22Rv1 (cell line): ENCODE data around the gene BCAS4.

Experiments used
- CTCF ChIP-seq: fragments of 450-650 bp; IDR thresholded peaks from 2 replicates; pipeline ENCODE4 v1.5.1; 2017; ENCODE audit warnings: mild to moderate bottlenecking
- ZFX ChIP-seq: fragments of 450-650 bp; IDR thresholded peaks from 2 replicates; pipeline ENCODE4 v1.6.1; 2017; ENCODE audit warnings: antibody characterized with exemption, borderline replicate concordance

- TF ChIP-seq CTCF (no peak), ZFX (no peak)
These were observed 120.6 kb downstream of the BCAS4 start for GRCh38 chr20:50915424-50915823.
